Lower lobe of right lung (tissue), 2 donors: Measurements from ENCODE around the gene KCNJ1. TPM values are rescaled to one million over a fixed set of nuclear protein-coding genes. Genes with fewer than 3 reads are reported as not detected.

Experiments used
- ATAC-seq, 2 donors: fragments of 200-7000 bp; cut with Tn5 transposase; one replicate each; pipeline ENCODE4 v1.9.1; 2020 to 2022; ENCODE audit warnings: mild to moderate bottlenecking in 2 of 2, moderate library complexity in 2 of 2
- DNase-seq: peaks from one replicate; pipeline ENCODE4 v3.0.0-alpha.2; 2020
- H3K27ac ChIP-seq: fragments of 200-600 bp; one replicate; pipeline ENCODE4 v1.8.0; 2022
- H3K27me3 ChIP-seq: fragments of 200-600 bp; one replicate; pipeline ENCODE4 v1.8.0; 2022; ENCODE audit warnings: low read depth
- H3K36me3 ChIP-seq: fragments of 200-600 bp; one replicate; pipeline ENCODE4 v1.8.0; 2022; ENCODE audit warnings: mild to moderate bottlenecking
- H3K4me1 ChIP-seq: fragments of 200-600 bp; one replicate; pipeline ENCODE4 v1.8.0; 2022
- H3K4me3 ChIP-seq: fragments of 200-600 bp; one replicate; pipeline ENCODE4 v1.8.0; 2022; ENCODE audit warnings: mild to moderate bottlenecking
- H3K9me3 ChIP-seq: fragments of 200-600 bp; one replicate; pipeline ENCODE4 v1.8.0; 2022
- intact Hi-C: fragments of 100-400 bp; cut with DNase I; formaldehyde crosslinking; loops from one replicate; pipeline ENCODE4 v1.11.0; 2022
- total RNA-seq: library from RNA; stranded (reverse); fragmentation: NEBNext Ultra II Directional; extraction: Animal tissue kit (Norgen Biotek cat#: 25700); gene quantifications from one replicate; pipeline ENCODE4 v1.2.1, GENCODE V29; 2021
- TF ChIP-seq, protein P1 (sequence below): fragments of 200-600 bp; IDR thresholded peaks from one replicate; pipeline ENCODE4 v1.8.0; 2022; ENCODE audit warnings: antibody characterized with exemption, mild to moderate bottlenecking
- donor health status: DM: no; HTN: yes; CAD: no; lungs with severe emphysema.

The KCNJ1 gene
- total RNA-seq, 1 donor from 2014 or later: 0.18 TPM

DNA sequence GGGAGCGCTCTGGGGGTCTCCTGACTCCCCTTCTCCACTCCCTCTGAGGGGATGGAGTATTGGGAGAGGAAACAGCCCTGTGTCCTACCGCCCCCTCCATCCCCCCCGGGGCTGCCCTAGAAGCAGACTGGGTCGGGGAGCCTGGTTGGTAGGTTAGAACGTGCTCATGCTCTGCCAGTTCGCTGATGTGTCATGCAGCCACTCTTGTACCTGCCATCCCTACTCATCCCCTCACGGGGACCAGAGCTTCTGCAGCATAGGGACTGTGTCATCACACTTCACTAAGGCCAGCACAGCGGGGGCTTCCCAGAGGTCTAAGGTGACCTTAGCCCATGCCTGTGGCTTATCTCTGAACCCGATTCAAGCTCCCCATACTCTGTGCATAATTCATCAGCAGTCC, 4.7 kb downstream of the KCNJ1 start:
- H3K4me3 ChIP-seq: no peak overlapping the region
- intact Hi-C loops: no loop called here

DNA sequence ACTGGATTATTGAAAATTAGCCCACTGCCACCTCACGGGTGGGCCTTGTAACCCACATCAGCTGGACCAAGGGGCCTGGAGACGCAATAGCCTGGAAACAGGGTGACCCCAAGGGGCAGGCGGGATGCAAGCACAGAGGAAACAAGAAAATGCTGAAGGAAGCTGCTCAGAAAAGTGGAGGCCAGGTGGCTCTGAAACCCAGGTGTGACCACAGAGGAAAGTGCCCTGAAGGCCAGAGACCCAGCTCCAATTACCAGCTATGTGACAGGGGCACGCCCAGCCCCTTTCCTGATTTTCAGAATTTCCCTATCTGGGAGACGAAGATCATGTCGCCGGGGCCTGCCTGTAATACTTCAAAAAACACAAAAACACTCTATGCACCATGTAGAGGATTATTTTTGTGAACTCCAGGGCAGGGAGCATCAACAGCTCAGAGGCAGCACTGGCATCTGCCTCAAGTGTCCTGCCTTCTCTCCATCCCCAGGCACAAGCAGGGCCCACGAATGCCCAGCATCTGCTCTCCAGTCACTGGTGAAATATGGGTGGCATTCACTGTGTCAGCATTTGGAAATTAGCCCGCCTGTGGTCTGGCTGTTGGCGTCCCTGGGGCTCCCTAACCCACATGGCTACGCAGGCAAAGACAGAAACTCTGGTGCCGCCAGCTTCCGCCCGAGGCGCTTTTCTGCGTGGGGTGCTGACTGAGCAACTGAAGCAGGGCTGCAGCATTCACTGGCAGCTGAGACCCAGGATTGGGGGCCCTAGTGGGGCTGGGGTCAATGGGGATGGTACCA, 6.3 kb downstream of the KCNJ1 start:
- H3K4me1 ChIP-seq: peaks cover 15% of the 10 kb centered on the region
- DNase-seq: no peak
- TF ChIP-seq, protein P1, sequence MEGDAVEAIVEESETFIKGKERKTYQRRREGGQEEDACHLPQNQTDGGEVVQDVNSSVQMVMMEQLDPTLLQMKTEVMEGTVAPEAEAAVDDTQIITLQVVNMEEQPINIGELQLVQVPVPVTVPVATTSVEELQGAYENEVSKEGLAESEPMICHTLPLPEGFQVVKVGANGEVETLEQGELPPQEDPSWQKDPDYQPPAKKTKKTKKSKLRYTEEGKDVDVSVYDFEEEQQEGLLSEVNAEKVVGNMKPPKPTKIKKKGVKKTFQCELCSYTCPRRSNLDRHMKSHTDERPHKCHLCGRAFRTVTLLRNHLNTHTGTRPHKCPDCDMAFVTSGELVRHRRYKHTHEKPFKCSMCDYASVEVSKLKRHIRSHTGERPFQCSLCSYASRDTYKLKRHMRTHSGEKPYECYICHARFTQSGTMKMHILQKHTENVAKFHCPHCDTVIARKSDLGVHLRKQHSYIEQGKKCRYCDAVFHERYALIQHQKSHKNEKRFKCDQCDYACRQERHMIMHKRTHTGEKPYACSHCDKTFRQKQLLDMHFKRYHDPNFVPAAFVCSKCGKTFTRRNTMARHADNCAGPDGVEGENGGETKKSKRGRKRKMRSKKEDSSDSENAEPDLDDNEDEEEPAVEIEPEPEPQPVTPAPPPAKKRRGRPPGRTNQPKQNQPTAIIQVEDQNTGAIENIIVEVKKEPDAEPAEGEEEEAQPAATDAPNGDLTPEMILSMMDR: no peak
- no peak overlapping the region for H3K4me3 ChIP-seq
- no peaks in the 10 kb centered on the region for H3K36me3 ChIP-seq
- intact Hi-C loops: no loop called here
- no peaks in the 10 kb centered on the region for H3K27me3 ChIP-seq
- no peaks in the 10 kb centered on the region for H3K9me3 ChIP-seq
- ATAC-seq: no peak
- H3K27ac ChIP-seq: no peak overlapping the region

More for the DNA sequence above, 4.7 kb downstream of the KCNJ1 start:
- Histone ChIP-seq H3K27me3 (no peaks in the 10 kb centered on the region), H3K9me3 (no peaks in the 10 kb centered on the region), H3K4me1 (peaks cover 15% of the 10 kb centered on the region), H3K36me3 (no peaks in the 10 kb centered on the region), H3K27ac (no peak overlapping the region)
- ATAC-seq (no peak), DNase-seq (no peak)
- TF ChIP-seq, protein P1: no peak

DNA sequence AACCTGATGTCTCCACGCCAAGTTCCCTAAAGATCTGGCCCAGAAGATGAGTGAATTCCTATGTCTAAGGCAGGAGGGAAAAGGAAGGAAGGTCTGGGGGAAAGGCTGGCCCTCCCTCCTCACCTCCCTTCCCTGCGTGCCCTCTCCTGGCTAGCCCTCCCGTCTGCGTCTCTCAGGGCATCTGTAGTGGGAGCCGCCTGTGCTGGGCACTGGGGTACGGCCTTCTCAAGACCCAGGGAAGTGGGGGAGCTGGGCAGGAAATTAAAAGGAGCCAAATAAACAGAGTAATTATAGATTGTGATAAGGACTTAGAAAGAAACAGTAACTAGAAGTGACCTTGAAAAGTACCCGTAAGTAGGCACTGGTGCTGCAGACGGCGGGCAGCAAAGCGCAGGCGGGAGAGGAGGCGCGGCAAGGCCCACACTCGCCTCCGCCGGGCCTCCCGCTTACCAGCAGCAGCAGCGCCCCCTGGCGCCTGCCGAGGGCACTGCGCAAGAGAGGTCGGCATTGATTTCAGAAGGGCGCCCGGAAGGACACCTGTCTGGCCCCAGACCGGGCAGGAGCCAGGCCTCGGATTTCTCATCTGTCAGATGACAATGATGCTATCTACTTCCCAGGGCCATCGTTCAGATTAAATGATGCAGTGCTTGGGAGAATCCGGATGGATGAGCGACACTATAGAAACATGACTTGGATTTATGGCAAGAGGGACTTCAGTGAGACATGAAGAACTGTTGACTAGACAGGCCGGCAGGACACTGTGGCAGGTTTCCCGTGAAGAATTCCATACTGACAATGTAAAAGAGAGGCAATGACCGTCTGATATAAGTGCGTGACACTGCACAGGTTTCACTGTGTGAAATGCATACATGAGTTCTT, 7.3 kb downstream of the KCNJ1 start:
- Histone ChIP-seq H3K36me3 (no peaks in the 10 kb centered on the region), H3K27me3 (no peaks in the 10 kb centered on the region), H3K27ac (no peak overlapping the region), H3K4me3 (no peak overlapping the region), H3K9me3 (no peaks in the 10 kb centered on the region), H3K4me1 (peaks cover 15% of the 10 kb centered on the region)
- peak; percentile 86 for DNase-seq
- peak; percentile 92 for ATAC-seq
- TF ChIP-seq, protein P1: peak; percentile 98
- intact Hi-C loops: no loop called here

DNA sequence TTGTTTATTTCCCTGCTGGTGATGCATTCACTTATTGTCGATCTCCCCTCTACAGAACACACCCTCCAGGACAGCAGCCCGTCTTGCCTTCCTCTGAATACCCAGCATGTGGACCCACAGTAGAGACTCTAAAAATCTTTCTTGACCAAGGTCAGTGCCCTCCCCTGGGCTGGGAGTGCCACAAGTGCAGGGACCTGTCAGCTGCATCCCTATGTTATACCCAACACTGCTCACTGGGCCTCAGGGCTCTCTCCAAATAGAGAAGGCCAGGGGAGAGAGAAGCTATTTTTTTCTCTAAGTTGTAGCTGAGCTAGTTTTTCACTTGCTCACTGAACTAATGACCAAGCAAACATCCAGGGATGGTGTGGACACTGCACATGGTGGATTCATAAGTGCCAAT, 9.8 kb downstream of the KCNJ1 start:
- H3K27me3 ChIP-seq: no peaks in the 10 kb centered on the region
- ATAC-seq (no peak), DNase-seq (no peak)
- no peak overlapping the region for H3K27ac ChIP-seq
- no peak overlapping the region for H3K4me3 ChIP-seq
- no peaks in the 10 kb centered on the region for H3K36me3 ChIP-seq
- no peaks in the 10 kb centered on the region for H3K9me3 ChIP-seq
- intact Hi-C loops: no loop called here
- TF ChIP-seq, protein P1: no peak
- H3K4me1 ChIP-seq: peaks cover 15% of the 10 kb centered on the region

DNA sequence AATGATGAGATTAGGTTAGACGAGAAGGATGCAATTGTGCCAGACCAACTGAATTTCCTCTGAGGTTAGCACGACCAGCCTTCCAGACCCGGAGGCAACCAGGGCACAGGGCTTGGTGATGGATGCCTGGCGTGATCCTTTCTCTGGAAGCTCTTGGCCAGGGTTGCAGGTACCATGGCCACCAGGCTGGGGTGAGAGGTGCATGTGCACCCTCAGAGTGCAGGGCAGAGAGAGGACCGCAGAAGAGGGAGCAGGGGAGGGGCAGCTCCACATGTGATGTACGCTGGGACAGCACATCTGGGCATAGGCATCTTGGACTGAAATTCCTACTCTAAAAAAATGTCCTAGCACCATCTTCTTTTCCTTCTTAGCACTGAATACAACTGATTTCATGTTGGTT, 10.9 kb downstream of the KCNJ1 start:
- TF ChIP-seq, protein P1: no peak
- Histone ChIP-seq H3K4me1 (peaks cover 15% of the 10 kb centered on the region), H3K9me3 (no peaks in the 10 kb centered on the region), H3K36me3 (no peaks in the 10 kb centered on the region), H3K4me3 (no peak overlapping the region), H3K27me3 (no peaks in the 10 kb centered on the region), H3K27ac (no peak overlapping the region)
- intact Hi-C loops: no loop called here
- ATAC-seq: no peak
- DNase-seq: no peak
